ENCODE measurements around the gene TRIM16. TPM values are rescaled to one million over a fixed set of nuclear protein-coding genes. Genes with fewer than 3 reads are reported as not detected.
A peak's percentile ranks its signal among the peaks of the same experiment; 100 is the strongest.
"Not testable (repeated sequence)": the region's sequence is repeated elsewhere in the genome, so short reads cannot be mapped to it uniquely, and the experiment has no call there.

TRIM16 gene
- total and polyA plus RNA-seq, 2 of the 8 experiments (the other 6 are each of a cell fraction or from before 2014, with no cell fraction given), result 15.2 to 29.1 TPM

DNA sequence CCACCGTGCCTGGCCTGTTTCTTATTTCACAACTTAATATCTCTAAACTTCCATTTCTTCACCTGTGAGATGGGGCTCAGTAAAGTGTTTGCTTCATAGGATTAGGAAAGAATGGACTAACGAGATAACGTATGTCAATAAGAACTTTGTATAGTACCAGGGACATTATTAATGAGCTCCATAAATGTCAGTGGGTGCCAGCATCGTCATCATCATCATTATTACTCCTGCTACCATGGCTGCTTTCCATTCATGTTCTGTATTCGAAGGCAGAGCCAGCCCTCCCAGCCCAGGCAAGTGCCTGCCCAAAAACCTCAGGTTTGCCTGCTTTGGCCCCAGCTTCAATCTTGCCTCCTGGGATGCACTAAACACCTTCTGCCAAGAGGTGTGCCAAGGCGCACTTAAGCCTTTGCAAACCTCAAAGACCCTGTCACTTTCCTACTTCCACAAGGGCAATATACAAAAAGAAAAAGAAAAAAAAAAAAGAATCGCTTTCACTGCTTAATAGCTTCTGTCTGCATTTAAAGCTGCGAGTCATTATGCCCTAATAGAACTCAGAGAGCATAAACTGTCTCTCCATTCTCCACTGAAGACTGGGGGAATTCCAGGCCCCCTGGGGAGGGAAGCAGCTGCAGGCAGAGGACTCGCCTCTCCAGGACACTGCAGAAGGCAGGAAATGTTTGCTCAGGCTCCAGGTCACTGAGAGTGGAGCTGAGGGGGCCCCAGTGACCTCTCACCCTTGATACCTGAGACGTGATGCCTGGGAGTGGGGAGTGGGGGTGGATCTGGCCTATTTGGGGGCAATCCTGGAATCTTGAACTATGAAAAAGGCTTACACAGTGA lies 38.8 kb downstream of the TRIM16 start:
- H2BK15ac ChIP-seq (ENCODE audit: low read length); H3K79me2 ChIP-seq (ENCODE audit: control insufficient read depth in 1 of 2, insufficient read depth in 2 of 2, low read length in 2 of 2); H2BK20ac ChIP-seq (ENCODE audit: low read length); H3K9me3 ChIP-seq (ENCODE audit: insufficient read depth in 2 of 2, low read depth in 1 of 2, low read length in 1 of 2); H2AK5ac ChIP-seq (ENCODE audit: low read depth, low read length); H3K9ac ChIP-seq (replicated peaks in 1 of 4; ENCODE audit: extremely low read depth in 1 of 4, low read depth in 3 of 4, low read length in 3 of 4); H3K4me1 ChIP-seq (replicated peaks in 1 of 4; ENCODE audit: control insufficient read depth in 3 of 4, insufficient read depth in 4 of 4, low read length in 3 of 4); H3K56ac ChIP-seq (replicated peaks; ENCODE audit: insufficient read length, low read depth, low read length); H4K5ac ChIP-seq (ENCODE audit: insufficient read length, low read depth, low read length); H2BK120ac ChIP-seq (replicated peaks; ENCODE audit: low read depth, low read length); H3K79me1 ChIP-seq (ENCODE audit: low read depth, low read length); H2BK12ac ChIP-seq (ENCODE audit: low read depth, low read length); H3K4me3 ChIP-seq (ENCODE audit: extremely low read depth in 1 of 4, insufficient read depth in 2 of 4, low read depth in 3 of 4, low read length in 4 of 4); H4K8ac ChIP-seq (ENCODE audit: extremely low read depth, insufficient read depth, low read length); FAIRE-seq; H3K27me3 ChIP-seq (replicated peaks in 1 of 4; ENCODE audit: control insufficient read depth in 3 of 4, extremely low read depth in 1 of 4, insufficient read depth in 3 of 4, low read length in 3 of 4); H3K4ac ChIP-seq (replicated peaks; ENCODE audit: insufficient read length, low read depth, low read length); H2AFZ ChIP-seq (ENCODE audit: low read length); H3K23ac ChIP-seq (ENCODE audit: insufficient read length); H3K36me3 ChIP-seq (ENCODE audit: control insufficient read depth in 2 of 4, insufficient read depth in 4 of 4, low read length in 3 of 4); H3K18ac ChIP-seq (ENCODE audit: extremely low read depth, low read length); H3K14ac ChIP-seq (ENCODE audit: insufficient read length); H3K23me2 ChIP-seq (ENCODE audit: low read depth, low read length); H4K91ac ChIP-seq (replicated peaks; ENCODE audit: insufficient read length, low read length); H4K20me1 ChIP-seq (replicated peaks in 1 of 2; ENCODE audit: control insufficient read depth in 1 of 2, insufficient read depth in 2 of 2, low read length in 2 of 2): not testable (repeated sequence)
- 0 out of 2 replicates have a peak, but pooled peaks have one; percentile 28 for TF ChIP-seq TCF12 (IDR thresholded peaks at IDR 0.05; ENCODE audit: low read depth, low read length)
- peak; percentile 68 for TF ChIP-seq TEAD4 (IDR thresholded peaks at IDR 0.05; ENCODE audit: low read depth, low read length)
- peak in 1 of 2 experiments; percentile 60 for DNase-seq (ENCODE audit: low read depth in 1 of 2, low spot score in 2 of 2)
- H3K4me2 ChIP-seq (ENCODE audit: insufficient read depth in 1 of 2, low read depth in 2 of 2, low read length in 2 of 2), result peak overlapping the region; percentile 42 to 49; a peak in 3 of 4 replicates
- WGBS, 2 experiments (ENCODE audit: extremely low coverage in 1 of 2, insufficient coverage in 1 of 2, insufficient read length in 1 of 2, insufficient replicate concordance in 2 of 2, low coverage in 1 of 2, low lambda C conversion rate in 2 of 2, missing lambda C conversion rate in 1 of 2), result 69% methylated on average over 5 of the region's 10 CpGs; no CpG with 5 or more reads in 1 of the 2 experiments
- ChIA-PET POLR2A (ENCODE audit: partially characterized antibody) (interaction anchor here (0.6 kb wide), 1 partner anchor 443 kb away, joined by 3 read pairs; no protein-coding TSS in a partner anchor), CTCF (ENCODE audit: partially characterized antibody) (interaction anchor here (0.6 kb wide), 1 partner anchor 1806 kb away, joined by 3 read pairs; no protein-coding TSS in a partner anchor)
- peak overlapping the region; percentile 73; the same call in 1 of the 2 replicates for H3K27ac ChIP-seq (ENCODE audit: low read depth, low read length)
- peak overlapping the region; percentile 78; the same call in 1 of the 2 replicates for H2BK5ac ChIP-seq (ENCODE audit: low read depth, low read length)

Measured in H1 (cell line).